Caco-2 (cell line): Measurements from ENCODE around the gene RSRC1. TPM values are rescaled to one million over a fixed set of nuclear protein-coding genes. Genes with fewer than 3 reads are reported as not detected.

ENCODE experiments used
- BruUV-seq: library from RNA; stranded (reverse); fragments of 400-500 nt; replicated peaks from 2 replicates; lab custom pipeline; 2021; lab: Mats Ljungman, UMichigan
- CTCF ChIA-PET: fragments of 300-600 bp; sonication (Branson Sonifier 250); formaldehyde crosslinking; loops from one replicate; lab custom pipeline; 2022; ENCODE audit warnings: antibody characterized with exemption; lab: Charles Lee
- POLR2A ChIA-PET: fragments of 300-600 bp; sonication (Branson Sonifier 250); formaldehyde crosslinking; loops from one replicate; lab custom pipeline; 2022; ENCODE audit warnings: antibody characterized with exemption; lab: Charles Lee
- DNase-seq, 2 experiments: peaks; one replicate each; pipeline versions ENCODE4 v3.0.0 to v3.0.0-alpha.2; 2020 to 2022
- H3K27me3 ChIP-seq: replicated peaks from 2 replicates; pipeline ENCODE4 v1.6.0; 2011; ENCODE audit warnings: low read length; ENCODE audit not compliant: control insufficient read depth, insufficient read depth
- H3K36me3 ChIP-seq: 2 replicates; pipeline ENCODE4 v1.5.1; 2011; ENCODE audit warnings: low read length; ENCODE audit not compliant: control insufficient read depth, insufficient read depth
- H3K4me1 ChIP-seq: fragments of 250-450 bp; sonication (Bioruptor Pico); 2 replicates; pipeline ENCODE4 v1.5.1; 2020; ENCODE audit warnings: mild to moderate bottlenecking
- H3K4me3 ChIP-seq: 2 replicates; pipeline ENCODE4 v1.5.1; 2011; ENCODE audit warnings: low read depth, mild to moderate bottlenecking, control low read depth, low read length
- H3K9me3 ChIP-seq: fragments of 250-450 bp; sonication (Bioruptor Pico); 2 replicates; pipeline ENCODE4 v1.5.1; 2020; ENCODE audit warnings: mild to moderate bottlenecking, moderate library complexity
- H3K27ac Mint-ChIP-seq: one replicate; pipeline ENCODE4 v1.8.0; 2022; ENCODE audit warnings: mixed read lengths; ENCODE audit not compliant: unreplicated experiment
- H3K27me3 Mint-ChIP-seq: one replicate; pipeline ENCODE4 v1.8.0; 2022; ENCODE audit warnings: mixed read lengths; ENCODE audit not compliant: insufficient read depth, unreplicated experiment
- H3K36me3 Mint-ChIP-seq: one replicate; pipeline ENCODE4 v1.8.0; 2022; ENCODE audit warnings: mild to moderate bottlenecking, mixed read lengths; ENCODE audit not compliant: insufficient read depth, unreplicated experiment
- H3K4me1 Mint-ChIP-seq: one replicate; pipeline ENCODE4 v1.8.0; 2022; ENCODE audit warnings: low read depth, mixed read lengths; ENCODE audit not compliant: unreplicated experiment
- H3K4me3 Mint-ChIP-seq: one replicate; pipeline ENCODE4 v1.8.0; 2022; ENCODE audit warnings: mild to moderate bottlenecking, moderate library complexity, mixed read lengths; ENCODE audit not compliant: unreplicated experiment
- H3K9me3 Mint-ChIP-seq: one replicate; pipeline ENCODE4 v1.8.0; 2022; ENCODE audit warnings: mixed read lengths; ENCODE audit not compliant: unreplicated experiment
- CTCF ChIP-seq, 2 experiments: fragments of 200-600 bp in 1 of 2; IDR thresholded peaks; 1 replicate in 1 of 2; 2 replicates in 1 of 2; pipeline versions ENCODE4 v1.5.1 to v1.8.0; 2011 to 2022; ENCODE audit warnings: antibody characterized with exemption in 1 of 2, control low read depth in 1 of 2, inconsistent platforms in 1 of 2, low read depth in 1 of 2, low read length in 1 of 2, mild to moderate bottlenecking in 1 of 2, moderate library complexity in 1 of 2; ENCODE audit not compliant: insufficient read depth in 1 of 2, severe bottlenecking in 1 of 2, unreplicated experiment in 1 of 2
- intact Hi-C: fragments of 100-400 bp; cut with micrococcal nuclease; formaldehyde crosslinking; loops from one replicate; pipeline ENCODE4 v1.10.0; 2022; ENCODE audit not compliant: unreplicated experiment
- total RNA-seq: library from RNA; stranded (reverse); gene quantifications from 2 replicates; pipeline ENCODE4 v1.2.3, GENCODE V29; 2022

RSRC1 gene
- total RNA-seq, 1 experiment from 2014 or later = 38.4 TPM

- CTCF ChIA-PET = no interaction called here
- intact Hi-C loops = no loop called here
- H3K4me1 ChIP-seq = no peaks in the 10 kb centered on the region
- BruUV-seq = no TSS peak
- 0 out of 2 replicates have a peak, but pooled peaks cover 12% of the 10 kb centered on the region for H3K9me3 ChIP-seq
- DNase-seq = no peak
- no peak for TF ChIP-seq CTCF (IDR thresholded peaks at IDR 0.05; ENCODE audit: insufficient read depth in 1 of 2, low read depth in 1 of 2, low read length in 1 of 2, severe bottlenecking in 1 of 2, unreplicated experiment in 1 of 2)
- Mint-ChIP-seq H3K4me3 (no peak overlapping the region), H3K27ac (no peak overlapping the region), H3K4me1 (no peaks in the 10 kb centered on the region), H3K27me3 (no peaks in the 10 kb centered on the region), H3K36me3 (no peaks in the 10 kb centered on the region), H3K9me3 (peaks cover 24% of the 10 kb centered on the region)
- H3K4me3 ChIP-seq = no peak overlapping the region
- POLR2A ChIA-PET = no interaction called here
- H3K36me3 ChIP-seq = no peaks in the 10 kb centered on the region
- H3K27me3 ChIP-seq = no peaks in the 10 kb centered on the region
Observed at GRCh38 chr3:158264894-158265293, 155.0 kb downstream of the RSRC1 start.

GRCh38 chr3:158267015-158267414, 157.1 kb downstream of the RSRC1 start:
- H3K9me3 Mint-ChIP-seq = peaks cover 20% of the 10 kb centered on the region
- DNase-seq = no peak
- Histone ChIP-seq H3K27me3 (no peaks in the 10 kb centered on the region), H3K4me3 (no peak overlapping the region), H3K36me3 (no peaks in the 10 kb centered on the region), H3K9me3 (0 out of 2 replicates have a peak, but pooled peaks cover 12% of the 10 kb centered on the region), H3K4me1 (no peaks in the 10 kb centered on the region)
- no peak overlapping the region for H3K27ac Mint-ChIP-seq
- TF ChIP-seq CTCF (IDR thresholded peaks at IDR 0.05; ENCODE audit: insufficient read depth in 1 of 2, low read depth in 1 of 2, low read length in 1 of 2, severe bottlenecking in 1 of 2, unreplicated experiment in 1 of 2) = no peak
- CTCF ChIA-PET = no interaction called here
- intact Hi-C loops = no loop called here
- no peaks in the 10 kb centered on the region for H3K36me3 Mint-ChIP-seq
- no peaks in the 10 kb centered on the region for H3K27me3 Mint-ChIP-seq
- no peak overlapping the region for H3K4me3 Mint-ChIP-seq
- H3K4me1 Mint-ChIP-seq = no peaks in the 10 kb centered on the region
- POLR2A ChIA-PET = interaction anchor here (0.6 kb wide), 1 partner anchor 157 kb away, joined by 7 read pairs; the partner anchor contains the start of gene RSRC1
- BruUV-seq = no TSS peak

- Mint-ChIP-seq H3K4me3 (no peak overlapping the region), H3K27ac (no peak overlapping the region), H3K9me3 (peaks cover 20% of the 10 kb centered on the region), H3K36me3 (no peaks in the 10 kb centered on the region), H3K27me3 (no peaks in the 10 kb centered on the region), H3K4me1 (no peaks in the 10 kb centered on the region)
- Histone ChIP-seq H3K4me1 (no peaks in the 10 kb centered on the region), H3K9me3 (0 out of 2 replicates have a peak, but pooled peaks cover 12% of the 10 kb centered on the region), H3K36me3 (no peaks in the 10 kb centered on the region), H3K27me3 (no peaks in the 10 kb centered on the region), H3K4me3 (no peak overlapping the region)
- TF ChIP-seq CTCF (IDR thresholded peaks at IDR 0.05; ENCODE audit: insufficient read depth in 1 of 2, low read depth in 1 of 2, low read length in 1 of 2, severe bottlenecking in 1 of 2, unreplicated experiment in 1 of 2) = no peak
- intact Hi-C loops = no loop called here
- BruUV-seq = no TSS peak
- ChIA-PET POLR2A (no interaction called here), CTCF (no interaction called here)
- DNase-seq = no peak
Observed at GRCh38 chr3:158269942-158270341, 160.1 kb downstream of the RSRC1 start.
